Sigmoid colon (tissue), 4 donors: ENCODE data around the gene KCTD20.

Experiments
- EP300 ChIP-seq, 4 donors: sonication (generic); formaldehyde crosslinking; IDR thresholded peaks; one replicate each; pipeline ENCODE4 v1.6.1; 2017; ENCODE audit warnings: antibody characterized with exemption in 4 of 4
- POLR2A ChIP-seq, 2 donors: fragments of 450-650 bp; IDR thresholded peaks; one replicate each; pipeline ENCODE4 v1.6.1; 2016; ENCODE audit warnings: antibody characterized with exemption in 2 of 2, mild to moderate bottlenecking in 2 of 2, moderate library complexity in 2 of 2
- POLR2AphosphoS5 ChIP-seq, 4 donors: sonication (generic); formaldehyde crosslinking; IDR thresholded peaks; one replicate each; pipeline ENCODE4 v1.6.1; 2017; ENCODE audit warnings: antibody characterized with exemption in 4 of 4
- TF ChIP-seq, protein P1 (sequence below), 4 experiments: fragments of 450-650 bp in 3 of 4; fragments of 200-600 bp in 1 of 4; IDR thresholded peaks; one replicate each; pipeline ENCODE4 v1.5.1; 2016 to 2019; ENCODE audit warnings: antibody characterized with exemption in 4 of 4, mild to moderate bottlenecking in 3 of 4, moderate library complexity in 2 of 4

GRCh38 chr6:36487698-36488097 is 44.9 kb downstream of the KCTD20 start:
- TF ChIP-seq, protein P1, sequence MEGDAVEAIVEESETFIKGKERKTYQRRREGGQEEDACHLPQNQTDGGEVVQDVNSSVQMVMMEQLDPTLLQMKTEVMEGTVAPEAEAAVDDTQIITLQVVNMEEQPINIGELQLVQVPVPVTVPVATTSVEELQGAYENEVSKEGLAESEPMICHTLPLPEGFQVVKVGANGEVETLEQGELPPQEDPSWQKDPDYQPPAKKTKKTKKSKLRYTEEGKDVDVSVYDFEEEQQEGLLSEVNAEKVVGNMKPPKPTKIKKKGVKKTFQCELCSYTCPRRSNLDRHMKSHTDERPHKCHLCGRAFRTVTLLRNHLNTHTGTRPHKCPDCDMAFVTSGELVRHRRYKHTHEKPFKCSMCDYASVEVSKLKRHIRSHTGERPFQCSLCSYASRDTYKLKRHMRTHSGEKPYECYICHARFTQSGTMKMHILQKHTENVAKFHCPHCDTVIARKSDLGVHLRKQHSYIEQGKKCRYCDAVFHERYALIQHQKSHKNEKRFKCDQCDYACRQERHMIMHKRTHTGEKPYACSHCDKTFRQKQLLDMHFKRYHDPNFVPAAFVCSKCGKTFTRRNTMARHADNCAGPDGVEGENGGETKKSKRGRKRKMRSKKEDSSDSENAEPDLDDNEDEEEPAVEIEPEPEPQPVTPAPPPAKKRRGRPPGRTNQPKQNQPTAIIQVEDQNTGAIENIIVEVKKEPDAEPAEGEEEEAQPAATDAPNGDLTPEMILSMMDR (IDR thresholded peaks at IDR 0.05) = no peak
- no peak for TF ChIP-seq EP300 (IDR thresholded peaks at IDR 0.05)
- TF ChIP-seq POLR2A (IDR thresholded peaks at IDR 0.05) = no peak
- no peak for TF ChIP-seq POLR2AphosphoS5 (IDR thresholded peaks at IDR 0.05)
